WTC11 (cell line): ENCODE data around the gene LIMS2.

Experiments used
- GTF2I ChIP-seq: fragments of 250-450 bp; sonication (Bioruptor Pico); conservative IDR thresholded peaks from 2 replicates; pipeline ENCODE4 v1.4.0; 2021; ENCODE audit warnings: mild to moderate bottlenecking
- TCF7 ChIP-seq: sonication (generic); formaldehyde crosslinking; IDR thresholded peaks from 2 replicates; pipeline ENCODE4 v1.8.0; 2022; ENCODE audit warnings: mild to moderate bottlenecking, low read depth, missing genetic modification reagents, moderate library complexity
- TEAD4 ChIP-seq: sonication (generic); formaldehyde crosslinking; IDR thresholded peaks from 2 replicates; pipeline ENCODE4 v1.8.0; 2022; ENCODE audit warnings: mild to moderate bottlenecking, missing genetic modification reagents
- TF ChIP-seq, protein P1 (sequence below): fragments of 200-600 bp; IDR thresholded peaks from 2 replicates; pipeline ENCODE4 v1.8.0; 2022; ENCODE audit warnings: antibody characterized with exemption
- TF ChIP-seq, protein P2 (sequence below): sonication (generic); formaldehyde crosslinking; IDR thresholded peaks from 2 replicates; pipeline ENCODE4 v1.8.0; 2022; ENCODE audit warnings: mild to moderate bottlenecking, missing genetic modification reagents
- TF ChIP-seq, protein P3 (sequence below): sonication (generic); formaldehyde crosslinking; IDR thresholded peaks from 2 replicates; pipeline ENCODE4 v1.8.0; 2023; ENCODE audit warnings: missing genetic modification reagents, mild to moderate bottlenecking, borderline replicate concordance
- TF ChIP-seq, protein P4 (sequence below): sonication (generic); formaldehyde crosslinking; IDR thresholded peaks from 2 replicates; pipeline ENCODE4 v1.8.1; 2023; ENCODE audit warnings: mild to moderate bottlenecking, missing genetic modification reagents, moderate library complexity

DNA sequence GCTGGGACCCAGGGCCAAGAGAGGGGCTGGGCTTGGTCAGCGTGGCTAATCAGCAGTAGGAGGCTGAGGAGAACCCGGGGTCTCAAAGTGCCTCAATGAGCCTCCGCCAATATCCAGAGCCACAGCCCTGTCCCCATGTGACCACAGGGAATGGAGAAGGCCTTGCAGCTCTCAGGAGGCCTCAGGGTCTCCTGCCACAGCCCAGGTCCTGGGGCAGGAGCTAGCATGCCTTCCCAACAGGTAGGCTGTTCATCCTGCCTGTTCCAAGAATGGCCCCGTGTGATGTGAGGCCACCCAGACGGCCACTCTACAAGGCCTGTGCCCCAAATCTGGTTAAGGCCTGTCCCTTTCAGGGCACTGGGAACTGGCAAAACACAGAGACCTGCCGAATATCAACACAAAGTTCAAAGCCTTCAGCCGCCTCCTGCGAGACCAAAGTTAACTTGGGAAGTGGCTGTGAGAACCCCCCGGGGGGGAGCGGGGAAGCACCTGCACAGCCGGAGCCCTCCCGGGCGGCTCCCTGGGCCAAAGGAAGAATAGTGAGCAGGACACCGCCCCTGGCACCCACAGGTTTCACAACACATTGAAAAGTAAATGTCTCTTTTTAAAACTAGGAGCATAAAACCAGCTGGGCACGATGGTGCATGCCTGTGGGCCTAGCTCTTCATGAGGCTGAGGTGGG is 4.5 kb upstream of the LIMS2 start:
- TF ChIP-seq, protein P1, sequence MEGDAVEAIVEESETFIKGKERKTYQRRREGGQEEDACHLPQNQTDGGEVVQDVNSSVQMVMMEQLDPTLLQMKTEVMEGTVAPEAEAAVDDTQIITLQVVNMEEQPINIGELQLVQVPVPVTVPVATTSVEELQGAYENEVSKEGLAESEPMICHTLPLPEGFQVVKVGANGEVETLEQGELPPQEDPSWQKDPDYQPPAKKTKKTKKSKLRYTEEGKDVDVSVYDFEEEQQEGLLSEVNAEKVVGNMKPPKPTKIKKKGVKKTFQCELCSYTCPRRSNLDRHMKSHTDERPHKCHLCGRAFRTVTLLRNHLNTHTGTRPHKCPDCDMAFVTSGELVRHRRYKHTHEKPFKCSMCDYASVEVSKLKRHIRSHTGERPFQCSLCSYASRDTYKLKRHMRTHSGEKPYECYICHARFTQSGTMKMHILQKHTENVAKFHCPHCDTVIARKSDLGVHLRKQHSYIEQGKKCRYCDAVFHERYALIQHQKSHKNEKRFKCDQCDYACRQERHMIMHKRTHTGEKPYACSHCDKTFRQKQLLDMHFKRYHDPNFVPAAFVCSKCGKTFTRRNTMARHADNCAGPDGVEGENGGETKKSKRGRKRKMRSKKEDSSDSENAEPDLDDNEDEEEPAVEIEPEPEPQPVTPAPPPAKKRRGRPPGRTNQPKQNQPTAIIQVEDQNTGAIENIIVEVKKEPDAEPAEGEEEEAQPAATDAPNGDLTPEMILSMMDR, result no peak
- TF ChIP-seq, protein P2, sequence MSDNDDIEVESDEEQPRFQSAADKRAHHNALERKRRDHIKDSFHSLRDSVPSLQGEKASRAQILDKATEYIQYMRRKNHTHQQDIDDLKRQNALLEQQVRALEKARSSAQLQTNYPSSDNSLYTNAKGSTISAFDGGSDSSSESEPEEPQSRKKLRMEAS (CRISPR knock-in tag), result no peak
- TF ChIP-seq, protein P3, sequence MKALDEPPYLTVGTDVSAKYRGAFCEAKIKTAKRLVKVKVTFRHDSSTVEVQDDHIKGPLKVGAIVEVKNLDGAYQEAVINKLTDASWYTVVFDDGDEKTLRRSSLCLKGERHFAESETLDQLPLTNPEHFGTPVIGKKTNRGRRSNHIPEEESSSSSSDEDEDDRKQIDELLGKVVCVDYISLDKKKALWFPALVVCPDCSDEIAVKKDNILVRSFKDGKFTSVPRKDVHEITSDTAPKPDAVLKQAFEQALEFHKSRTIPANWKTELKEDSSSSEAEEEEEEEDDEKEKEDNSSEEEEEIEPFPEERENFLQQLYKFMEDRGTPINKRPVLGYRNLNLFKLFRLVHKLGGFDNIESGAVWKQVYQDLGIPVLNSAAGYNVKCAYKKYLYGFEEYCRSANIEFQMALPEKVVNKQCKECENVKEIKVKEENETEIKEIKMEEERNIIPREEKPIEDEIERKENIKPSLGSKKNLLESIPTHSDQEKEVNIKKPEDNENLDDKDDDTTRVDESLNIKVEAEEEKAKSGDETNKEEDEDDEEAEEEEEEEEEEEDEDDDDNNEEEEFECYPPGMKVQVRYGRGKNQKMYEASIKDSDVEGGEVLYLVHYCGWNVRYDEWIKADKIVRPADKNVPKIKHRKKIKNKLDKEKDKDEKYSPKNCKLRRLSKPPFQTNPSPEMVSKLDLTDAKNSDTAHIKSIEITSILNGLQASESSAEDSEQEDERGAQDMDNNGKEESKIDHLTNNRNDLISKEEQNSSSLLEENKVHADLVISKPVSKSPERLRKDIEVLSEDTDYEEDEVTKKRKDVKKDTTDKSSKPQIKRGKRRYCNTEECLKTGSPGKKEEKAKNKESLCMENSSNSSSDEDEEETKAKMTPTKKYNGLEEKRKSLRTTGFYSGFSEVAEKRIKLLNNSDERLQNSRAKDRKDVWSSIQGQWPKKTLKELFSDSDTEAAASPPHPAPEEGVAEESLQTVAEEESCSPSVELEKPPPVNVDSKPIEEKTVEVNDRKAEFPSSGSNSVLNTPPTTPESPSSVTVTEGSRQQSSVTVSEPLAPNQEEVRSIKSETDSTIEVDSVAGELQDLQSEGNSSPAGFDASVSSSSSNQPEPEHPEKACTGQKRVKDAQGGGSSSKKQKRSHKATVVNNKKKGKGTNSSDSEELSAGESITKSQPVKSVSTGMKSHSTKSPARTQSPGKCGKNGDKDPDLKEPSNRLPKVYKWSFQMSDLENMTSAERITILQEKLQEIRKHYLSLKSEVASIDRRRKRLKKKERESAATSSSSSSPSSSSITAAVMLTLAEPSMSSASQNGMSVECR (CRISPR knock-in tag), result no peak
- TF ChIP-seq, protein P4, sequence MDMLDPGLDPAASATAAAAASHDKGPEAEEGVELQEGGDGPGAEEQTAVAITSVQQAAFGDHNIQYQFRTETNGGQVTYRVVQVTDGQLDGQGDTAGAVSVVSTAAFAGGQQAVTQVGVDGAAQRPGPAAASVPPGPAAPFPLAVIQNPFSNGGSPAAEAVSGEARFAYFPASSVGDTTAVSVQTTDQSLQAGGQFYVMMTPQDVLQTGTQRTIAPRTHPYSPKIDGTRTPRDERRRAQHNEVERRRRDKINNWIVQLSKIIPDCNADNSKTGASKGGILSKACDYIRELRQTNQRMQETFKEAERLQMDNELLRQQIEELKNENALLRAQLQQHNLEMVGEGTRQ (CRISPR knock-in tag), result no peak
- TF ChIP-seq GTF2I (CRISPR knock-in tag) (no peak), TCF7 (CRISPR knock-in tag) (no peak), TEAD4 (CRISPR knock-in tag) (no peak)
